Measurements from ENCODE around the gene GSK3A.
A peak's percentile ranks its signal among the peaks of the same experiment; 100 is the strongest.

GSK3A gene

DNA sequence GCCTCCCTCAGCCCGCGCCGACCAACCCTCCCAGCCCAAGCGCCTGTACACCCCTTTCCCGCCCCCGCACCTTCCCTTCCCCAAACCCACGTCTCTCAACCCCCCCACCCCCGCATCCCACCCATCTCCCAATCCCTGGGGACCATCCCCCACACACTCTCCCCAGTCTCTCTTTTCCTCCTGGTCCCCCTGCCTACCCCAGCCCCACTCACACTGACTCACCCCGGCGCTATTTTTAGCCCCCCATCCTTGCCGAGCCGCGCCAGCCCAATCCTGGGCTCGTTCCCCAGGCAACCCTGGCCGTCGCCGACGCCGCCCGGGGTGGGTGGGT is 38.4 kb upstream of the GSK3A start:
- DNase-seq (ENCODE audit: low read depth in 2 of 2) = peak in 1 of 2 donors; percentile 15
- TF ChIP-seq, protein P1, sequence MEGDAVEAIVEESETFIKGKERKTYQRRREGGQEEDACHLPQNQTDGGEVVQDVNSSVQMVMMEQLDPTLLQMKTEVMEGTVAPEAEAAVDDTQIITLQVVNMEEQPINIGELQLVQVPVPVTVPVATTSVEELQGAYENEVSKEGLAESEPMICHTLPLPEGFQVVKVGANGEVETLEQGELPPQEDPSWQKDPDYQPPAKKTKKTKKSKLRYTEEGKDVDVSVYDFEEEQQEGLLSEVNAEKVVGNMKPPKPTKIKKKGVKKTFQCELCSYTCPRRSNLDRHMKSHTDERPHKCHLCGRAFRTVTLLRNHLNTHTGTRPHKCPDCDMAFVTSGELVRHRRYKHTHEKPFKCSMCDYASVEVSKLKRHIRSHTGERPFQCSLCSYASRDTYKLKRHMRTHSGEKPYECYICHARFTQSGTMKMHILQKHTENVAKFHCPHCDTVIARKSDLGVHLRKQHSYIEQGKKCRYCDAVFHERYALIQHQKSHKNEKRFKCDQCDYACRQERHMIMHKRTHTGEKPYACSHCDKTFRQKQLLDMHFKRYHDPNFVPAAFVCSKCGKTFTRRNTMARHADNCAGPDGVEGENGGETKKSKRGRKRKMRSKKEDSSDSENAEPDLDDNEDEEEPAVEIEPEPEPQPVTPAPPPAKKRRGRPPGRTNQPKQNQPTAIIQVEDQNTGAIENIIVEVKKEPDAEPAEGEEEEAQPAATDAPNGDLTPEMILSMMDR (IDR thresholded peaks at IDR 0.05; ENCODE audit: low read depth, low read length) = no peak
- H3K4me3 ChIP-seq (replicated peaks in 1 of 2; ENCODE audit: low read depth in 2 of 2, low read length in 2 of 2) = peak overlapping the region; percentile 41 to 76

DNA sequence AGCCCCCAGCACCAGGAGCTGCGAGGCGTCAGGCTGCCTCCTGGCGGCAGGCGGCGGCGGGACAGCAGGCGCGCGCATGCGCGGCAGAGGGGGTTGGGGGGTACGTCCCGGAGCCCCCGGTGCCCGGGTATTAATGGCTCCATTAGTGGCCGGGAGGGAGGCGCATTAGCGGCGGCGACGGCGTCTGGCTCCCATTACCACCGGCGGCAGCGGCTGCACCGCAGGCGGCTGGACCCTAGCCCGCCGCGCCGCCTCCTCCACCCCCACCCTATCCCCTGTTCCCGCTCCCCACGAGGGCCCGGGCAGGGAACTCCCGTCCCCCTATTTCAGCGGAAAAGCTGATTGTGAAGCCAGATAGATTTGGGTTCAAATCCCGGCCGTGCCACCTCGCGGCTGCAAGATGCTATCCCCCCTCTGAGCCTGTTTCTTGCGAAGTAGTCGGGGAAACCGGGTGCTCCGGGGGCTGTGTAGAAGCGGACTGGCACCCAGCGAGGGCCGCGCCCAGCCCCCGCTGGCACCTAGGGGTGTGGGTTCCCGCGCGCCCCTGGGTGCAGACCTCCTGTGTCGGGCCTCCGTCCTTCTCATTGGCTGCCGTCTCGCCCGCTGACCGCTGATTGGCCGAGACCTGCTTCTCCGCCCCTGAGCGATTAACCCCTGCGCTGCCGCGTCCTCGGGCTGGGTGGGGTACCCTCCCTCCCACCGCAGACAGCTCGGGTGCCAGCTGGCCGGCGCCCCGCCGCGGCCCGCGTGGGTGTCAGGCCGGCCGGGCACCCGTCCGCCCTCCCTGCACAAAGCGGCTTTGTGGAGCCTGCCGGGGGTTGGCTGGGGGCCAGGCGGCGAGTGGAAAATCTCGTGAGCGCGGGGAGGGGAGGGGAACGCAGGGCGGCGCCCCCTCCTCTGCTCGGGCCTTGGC is 37.8 kb upstream of the GSK3A start:
- TF ChIP-seq, protein P1 (IDR thresholded peaks at IDR 0.05; ENCODE audit: low read depth, low read length) = peak; percentile 72
- H3K4me3 ChIP-seq (replicated peaks in 1 of 2; ENCODE audit: low read depth in 2 of 2, low read length in 2 of 2) = peak overlapping the region; percentile 76
- peak; percentile 84 to 96 for DNase-seq (ENCODE audit: low read depth in 2 of 2)

DNA sequence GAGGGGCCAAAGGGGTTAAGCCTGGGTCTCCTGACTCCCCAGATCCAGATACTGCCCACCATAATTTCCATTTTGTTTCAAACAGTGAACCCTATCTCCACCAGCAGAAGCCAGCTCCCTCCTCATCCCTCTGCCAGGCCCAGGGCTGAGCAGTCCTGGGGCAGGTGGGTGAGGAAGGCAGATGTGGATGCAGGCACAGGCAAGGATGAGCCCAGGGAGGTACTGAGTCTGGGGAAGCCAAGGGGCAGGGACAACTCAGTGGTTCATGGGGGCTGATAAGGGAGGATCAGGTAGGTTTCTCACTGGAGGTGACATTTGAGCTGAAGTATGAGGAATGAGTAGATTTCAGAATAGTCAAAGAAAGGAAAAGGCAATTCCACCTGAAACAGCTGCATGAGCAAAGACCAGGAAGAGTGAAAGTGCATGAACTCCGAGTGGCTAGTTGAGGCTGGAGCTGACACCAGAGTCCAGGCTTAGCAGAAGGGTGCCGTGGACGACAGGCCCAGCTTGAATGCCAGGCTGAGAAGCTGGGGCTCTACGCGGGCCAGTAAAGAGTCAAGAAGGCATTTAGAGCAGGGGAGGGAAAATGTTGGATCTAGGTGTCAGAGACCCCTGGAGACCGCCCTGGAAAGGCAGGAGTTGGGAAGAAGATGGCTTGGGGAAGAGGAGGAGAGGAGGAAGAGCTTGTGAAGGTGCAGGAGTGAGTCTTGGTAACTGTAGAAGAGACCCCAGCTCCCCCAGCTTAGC is 36.9 kb upstream of the GSK3A start:
- TF ChIP-seq, protein P1 (IDR thresholded peaks at IDR 0.05; ENCODE audit: low read depth, low read length) = no peak
- DNase-seq (ENCODE audit: low read depth in 2 of 2) = no peak
- peak overlapping the region; percentile 76 for H3K4me3 ChIP-seq (replicated peaks in 1 of 2; ENCODE audit: low read depth in 2 of 2, low read length in 2 of 2)

DNA sequence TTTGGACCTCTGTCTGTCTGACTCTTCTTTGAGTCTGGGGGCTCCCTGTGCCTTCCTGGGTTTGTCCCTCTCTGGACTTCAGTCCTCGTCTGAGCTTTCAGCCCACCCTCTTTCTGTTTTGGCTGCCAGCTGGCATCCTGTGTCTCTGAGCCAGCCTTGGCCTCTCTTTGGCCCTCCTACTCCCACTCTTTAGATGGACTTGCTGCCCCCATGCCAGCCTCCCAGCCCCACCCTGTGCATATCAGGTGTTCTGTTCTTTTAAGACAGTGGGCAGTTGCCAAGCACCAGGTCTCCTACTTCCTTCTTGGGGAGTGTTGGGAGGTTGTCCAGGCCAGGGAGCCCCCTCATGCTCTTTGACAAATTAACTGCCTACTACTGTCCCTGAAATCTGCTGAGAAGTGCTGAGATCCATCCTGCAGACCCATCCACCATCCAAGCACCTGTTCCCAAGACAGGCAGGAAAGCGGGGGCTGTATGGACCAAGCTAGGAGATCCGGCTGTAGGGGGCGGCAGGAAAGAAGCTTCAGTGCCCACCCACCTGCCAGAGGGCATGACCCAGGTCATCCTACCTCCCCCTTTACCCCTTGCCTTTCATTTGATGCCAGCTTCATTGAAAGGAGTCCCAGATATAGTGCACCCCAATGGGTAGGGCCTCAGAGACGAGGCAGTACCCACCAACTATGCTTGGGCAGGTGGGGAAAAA is 36.2 kb upstream of the GSK3A start:
- TF ChIP-seq, protein P1 (IDR thresholded peaks at IDR 0.05; ENCODE audit: low read depth, low read length) = no peak
- no peak for DNase-seq (ENCODE audit: low read depth in 2 of 2)
- no peak overlapping the region for H3K4me3 ChIP-seq (replicated peaks in 1 of 2; ENCODE audit: low read depth in 2 of 2, low read length in 2 of 2)

DNA sequence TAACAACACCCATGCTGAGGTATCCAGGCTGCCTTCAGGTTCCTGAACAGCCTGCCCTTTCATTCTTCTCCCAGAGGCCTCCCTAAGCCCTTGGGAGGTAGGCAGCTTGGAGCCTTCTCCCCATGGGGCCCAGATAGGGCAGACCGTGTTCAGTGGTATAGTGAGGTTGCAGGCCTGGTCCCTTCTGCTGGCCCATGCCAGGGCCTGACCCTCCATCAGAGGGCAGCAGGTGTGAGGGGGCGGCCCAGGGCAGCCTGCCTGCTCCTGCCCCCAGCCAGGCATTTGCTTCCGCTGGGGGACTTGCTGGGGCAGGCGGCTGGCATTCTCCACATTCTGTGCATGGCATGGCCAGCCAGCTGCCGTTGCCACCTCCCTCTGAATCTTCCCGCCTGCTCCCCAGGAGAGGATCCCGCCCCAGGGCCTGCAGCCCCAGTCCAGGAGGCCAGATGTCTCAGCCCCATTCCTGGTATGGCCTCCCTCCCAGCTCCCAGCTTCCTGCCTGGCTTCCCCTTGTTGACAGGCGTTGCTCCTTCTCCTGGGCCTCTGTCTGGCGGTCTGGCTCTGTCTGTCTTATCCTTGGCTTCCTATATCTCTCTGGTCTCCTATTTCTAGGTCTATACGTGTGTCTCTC is 35.5 kb upstream of the GSK3A start:
- no peak overlapping the region for H3K4me3 ChIP-seq (replicated peaks in 1 of 2; ENCODE audit: low read depth in 2 of 2, low read length in 2 of 2)
- TF ChIP-seq, protein P1 (IDR thresholded peaks at IDR 0.05; ENCODE audit: low read depth, low read length) = no peak
- DNase-seq (ENCODE audit: low read depth in 2 of 2) = peak in 1 of 2 donors; percentile 74

DNA sequence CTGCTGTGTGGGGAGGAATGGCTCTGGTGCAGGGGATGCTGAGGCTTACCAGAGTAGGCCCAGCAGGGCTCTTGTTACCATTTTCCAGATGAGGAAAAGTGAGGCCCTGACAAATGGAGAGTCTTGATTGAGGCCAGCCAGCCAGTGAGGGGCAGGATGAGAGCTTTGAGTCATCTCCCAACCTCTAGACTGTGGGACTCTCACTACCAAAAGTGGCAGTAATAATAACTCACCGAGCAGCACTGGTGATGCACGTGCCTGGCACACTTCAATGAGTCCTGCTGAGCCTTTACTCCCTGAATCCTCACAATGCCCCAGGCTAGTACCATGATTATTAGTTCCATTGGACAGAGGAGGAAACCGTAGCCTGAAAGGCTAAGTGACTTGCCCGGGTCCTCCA is 34.4 kb upstream of the GSK3A start:
- TF ChIP-seq, protein P1 (IDR thresholded peaks at IDR 0.05; ENCODE audit: low read depth, low read length) = no peak
- no peak for DNase-seq (ENCODE audit: low read depth in 2 of 2)
- H3K4me3 ChIP-seq (replicated peaks in 1 of 2; ENCODE audit: low read depth in 2 of 2, low read length in 2 of 2) = no peak overlapping the region
